Omental fat pad (tissue), 4 donors: ENCODE data around the gene ANGPT4. TPM values are rescaled to one million over a fixed set of nuclear protein-coding genes. Genes with fewer than 3 reads are reported as not detected.
A peak's percentile ranks its signal among the peaks of the same experiment; 100 is the strongest.

Experiments
- ATAC-seq: fragments of 150-250 bp; one replicate; pipeline ENCODE4 v1.9.1; 2016; ENCODE audit warnings: mild to moderate bottlenecking, moderate library complexity; ENCODE audit not compliant: low FRiP score
- DNase-seq: peaks from one replicate; pipeline ENCODE4 v3.0.0-alpha.2; 2019; ENCODE audit warnings: low spot score
- total RNA-seq, 4 donors: library from RNA; depleted of rRNA; stranded (reverse); fragments of >200 nt; gene quantifications; one replicate each; pipeline ENCODE4 v1.1.0, GENCODE V29; 2016
- TF ChIP-seq, protein P1 (sequence below), 3 donors: fragments of 450-650 bp; IDR thresholded peaks; one replicate each; pipeline ENCODE4 v1.5.1; 2016 to 2017; ENCODE audit warnings: antibody characterized with exemption in 3 of 3, mild to moderate bottlenecking in 3 of 3, moderate library complexity in 2 of 3

Gene ANGPT4
- total RNA-seq, 4 donors from 2014 or later, result 0.44 to 27.6 (median 3.4) TPM

- ATAC-seq (peak; percentile 47), DNase-seq (no peak)
- TF ChIP-seq, protein P1, sequence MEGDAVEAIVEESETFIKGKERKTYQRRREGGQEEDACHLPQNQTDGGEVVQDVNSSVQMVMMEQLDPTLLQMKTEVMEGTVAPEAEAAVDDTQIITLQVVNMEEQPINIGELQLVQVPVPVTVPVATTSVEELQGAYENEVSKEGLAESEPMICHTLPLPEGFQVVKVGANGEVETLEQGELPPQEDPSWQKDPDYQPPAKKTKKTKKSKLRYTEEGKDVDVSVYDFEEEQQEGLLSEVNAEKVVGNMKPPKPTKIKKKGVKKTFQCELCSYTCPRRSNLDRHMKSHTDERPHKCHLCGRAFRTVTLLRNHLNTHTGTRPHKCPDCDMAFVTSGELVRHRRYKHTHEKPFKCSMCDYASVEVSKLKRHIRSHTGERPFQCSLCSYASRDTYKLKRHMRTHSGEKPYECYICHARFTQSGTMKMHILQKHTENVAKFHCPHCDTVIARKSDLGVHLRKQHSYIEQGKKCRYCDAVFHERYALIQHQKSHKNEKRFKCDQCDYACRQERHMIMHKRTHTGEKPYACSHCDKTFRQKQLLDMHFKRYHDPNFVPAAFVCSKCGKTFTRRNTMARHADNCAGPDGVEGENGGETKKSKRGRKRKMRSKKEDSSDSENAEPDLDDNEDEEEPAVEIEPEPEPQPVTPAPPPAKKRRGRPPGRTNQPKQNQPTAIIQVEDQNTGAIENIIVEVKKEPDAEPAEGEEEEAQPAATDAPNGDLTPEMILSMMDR (IDR thresholded peaks at IDR 0.05), result no peak
Observed at GRCh38 chr20:952196-952795, 36.2 kb upstream of the ANGPT4 start.

DNA sequence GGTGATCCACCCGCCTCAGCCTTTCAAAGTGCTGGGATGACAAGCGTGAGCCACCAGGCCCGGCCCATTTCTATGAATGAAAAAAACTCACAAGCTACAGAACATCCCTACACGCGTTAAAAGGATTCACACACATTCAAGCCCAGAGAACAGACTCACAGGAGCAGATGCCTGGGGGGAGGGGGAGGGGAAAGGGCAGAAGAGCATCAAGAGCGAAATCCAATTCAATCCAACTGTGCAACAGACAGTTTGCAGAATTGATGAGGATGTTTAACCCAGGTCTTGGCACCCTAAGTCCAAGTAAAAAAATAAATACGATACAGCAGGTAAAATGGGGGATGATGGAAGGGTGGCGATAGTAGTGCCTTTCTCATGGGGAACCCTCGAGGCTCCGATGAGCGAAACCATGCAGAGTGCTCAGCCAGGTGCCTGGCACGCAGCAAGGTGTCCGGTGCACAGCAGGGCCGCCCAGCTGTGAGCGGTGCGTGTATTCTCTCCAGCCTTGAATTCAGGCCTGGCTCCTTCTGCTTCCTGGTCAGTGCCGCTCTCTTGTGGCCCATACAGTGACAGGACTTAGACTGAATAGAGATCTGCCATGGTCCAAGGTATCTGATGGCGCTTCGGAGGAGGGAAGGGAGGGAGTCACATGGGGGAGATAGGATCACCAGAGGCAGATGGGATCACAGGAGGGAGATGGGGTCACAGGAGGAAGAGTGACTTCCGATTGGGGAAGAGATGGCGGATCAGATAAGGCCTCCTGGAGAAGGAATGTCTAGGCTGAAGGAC is 35.4 kb upstream of the ANGPT4 start:
- ATAC-seq (no peak), DNase-seq (no peak)
- TF ChIP-seq, protein P1 (IDR thresholded peaks at IDR 0.05), result no peak

DNA sequence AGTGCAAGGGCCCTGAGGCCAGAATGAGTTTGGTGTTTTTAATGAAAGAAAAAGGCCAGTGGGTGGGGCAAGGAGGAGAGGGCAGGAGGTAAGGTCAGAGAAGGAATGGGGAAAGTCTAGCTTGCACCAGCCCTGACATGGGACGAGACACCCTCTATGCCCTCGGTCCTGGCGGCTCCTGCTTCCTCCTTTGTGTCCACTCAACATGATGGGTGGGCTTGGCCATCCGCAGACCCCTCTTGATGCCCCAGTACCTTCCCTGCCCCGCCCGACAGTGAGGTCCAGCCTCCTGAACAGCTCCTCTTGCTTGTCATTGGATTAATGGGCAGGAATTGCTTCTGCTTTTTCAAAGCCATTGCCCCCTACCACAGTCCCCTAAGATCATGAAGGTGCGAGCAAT is 33.6 kb upstream of the ANGPT4 start:
- no peak for ATAC-seq
- TF ChIP-seq, protein P1 (IDR thresholded peaks at IDR 0.05), result no peak

DNA sequence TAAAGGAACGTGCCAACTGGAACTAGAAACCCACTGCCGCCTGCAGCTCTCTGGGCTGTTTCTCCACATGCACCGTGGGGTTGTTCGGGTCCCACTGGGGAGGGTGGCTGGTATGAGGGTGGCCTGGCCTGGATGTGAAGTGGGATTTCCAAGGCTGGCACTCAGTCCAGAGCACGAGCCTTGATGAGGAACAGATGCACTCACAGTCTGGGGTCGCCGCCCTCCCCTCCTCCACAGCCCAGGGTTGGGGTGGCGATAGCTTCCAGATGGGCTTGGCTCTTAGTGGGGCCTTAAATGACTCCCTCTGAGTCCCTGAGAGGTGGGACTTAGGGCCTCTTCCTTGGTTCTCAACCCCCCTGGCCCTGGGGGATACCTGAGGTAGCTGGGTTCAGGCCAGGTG is 30.7 kb upstream of the ANGPT4 start:
- TF ChIP-seq, protein P1 (IDR thresholded peaks at IDR 0.05), result no peak
- ATAC-seq, result no peak
- no peak for DNase-seq

More for the DNA sequence above, 33.6 kb upstream of the ANGPT4 start:
- no peak for DNase-seq

- TF ChIP-seq, protein P1 (IDR thresholded peaks at IDR 0.05), result no peak
- DNase-seq (no peak), ATAC-seq (no peak)
Observed at GRCh38 chr20:945841-946240, 29.7 kb upstream of the ANGPT4 start.

DNA sequence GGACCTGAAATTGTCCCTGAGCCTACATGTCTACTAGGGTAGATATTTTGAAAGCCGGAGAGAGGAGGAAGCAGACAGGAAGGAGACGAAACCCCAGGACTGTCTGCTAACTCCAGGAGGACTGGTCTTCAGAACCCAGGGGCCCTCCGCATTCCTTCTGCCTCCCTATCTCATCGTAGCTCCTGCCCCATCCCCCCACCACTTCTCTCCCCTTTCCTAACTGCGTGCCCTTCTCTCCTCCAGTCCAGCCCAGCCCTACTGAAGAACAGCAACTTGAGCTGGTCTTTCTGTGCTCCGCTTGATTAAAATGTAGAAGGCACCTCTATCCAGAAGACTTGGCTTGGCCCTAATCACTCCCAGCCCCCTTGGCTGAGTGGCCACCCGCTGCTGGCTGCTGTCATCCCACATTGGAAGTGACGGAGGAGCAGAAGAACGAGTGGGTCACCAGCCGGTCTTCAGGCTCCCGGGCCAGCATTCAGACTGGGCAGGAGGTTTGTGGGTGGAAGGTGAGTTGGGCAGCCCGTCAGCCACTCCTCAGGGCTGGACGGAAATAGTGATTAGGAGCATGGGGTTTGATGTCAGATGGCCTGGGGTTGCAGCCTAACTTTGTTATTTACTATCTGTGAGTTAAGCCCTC is 28.8 kb upstream of the ANGPT4 start:
- ATAC-seq (no peak), DNase-seq (no peak)
- TF ChIP-seq, protein P1 (IDR thresholded peaks at IDR 0.05), result no peak
